GM12873 (cell line): ENCODE measurements around the gene BACE2.

Experiments used
- CTCF ChIP-seq: IDR thresholded peaks from 2 replicates; pipeline ENCODE4 v1.5.1; 2012; ENCODE audit warnings: low read depth, mild to moderate bottlenecking, moderate library complexity, low read length, control low read depth; ENCODE audit not compliant: insufficient read depth; ENCODE audit errors: missing control alignments

The BACE2 gene

DNA sequence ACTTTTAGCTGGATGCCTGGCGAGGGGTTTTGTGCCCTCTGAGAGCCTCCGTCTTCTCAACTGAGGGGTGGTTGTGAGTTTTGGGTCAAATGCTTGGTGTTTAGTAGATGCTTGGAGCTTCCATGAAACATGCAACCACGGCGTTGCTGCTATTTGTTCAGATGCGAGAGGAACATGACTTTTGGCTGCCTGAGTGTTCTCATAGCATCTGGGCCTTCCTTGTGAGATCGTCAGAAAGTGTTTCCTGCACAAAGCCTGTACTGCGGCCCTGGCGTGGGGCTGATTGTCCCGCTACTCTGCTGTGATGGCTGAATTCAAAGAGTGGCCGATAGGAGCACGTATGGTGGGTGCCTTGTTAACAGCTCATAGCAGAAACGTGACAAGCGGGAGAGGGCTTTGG is 78.8 kb downstream of the BACE2 start:
- no peak for TF ChIP-seq CTCF

- TF ChIP-seq CTCF, result no peak
Observed at GRCh38 chr21:41247561-41248545, 79.9 kb downstream of the BACE2 start.

DNA sequence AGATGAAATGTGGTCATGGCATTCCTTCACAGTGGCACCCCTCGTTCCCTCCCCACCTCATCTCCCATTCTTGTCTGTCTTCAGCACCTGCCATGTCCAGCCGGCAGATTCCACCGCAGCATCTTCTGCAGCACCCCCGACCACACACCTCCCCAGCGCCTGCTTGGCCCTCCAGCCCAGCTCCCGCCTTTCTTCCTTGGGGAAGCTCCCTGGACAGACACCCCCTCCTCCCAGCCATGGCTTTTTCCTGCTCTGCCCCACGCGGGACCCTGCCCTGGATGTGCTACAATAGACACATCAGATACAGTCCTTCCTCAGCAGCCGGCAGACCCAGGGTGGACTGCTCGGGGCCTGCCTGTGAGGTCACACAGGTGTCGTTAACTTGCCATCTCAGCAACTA is 81.5 kb downstream of the BACE2 start:
- TF ChIP-seq CTCF, result no peak

GRCh38 chr21:41250519-41250918 is 82.6 kb downstream of the BACE2 start:
- TF ChIP-seq CTCF, result no peak

- TF ChIP-seq CTCF, result no peak
Observed at GRCh38 chr21:41251961-41252642, 84.1 kb downstream of the BACE2 start.

GRCh38 chr21:41254090-41254700 is 86.2 kb downstream of the BACE2 start:
- TF ChIP-seq CTCF, result no peak

- no peak for TF ChIP-seq CTCF
Observed at GRCh38 chr21:41255190-41255589, 87.2 kb downstream of the BACE2 start.
